ENCODE data around the gene CRHR2.

Gene CRHR2

GRCh38 chr7:30634634-30635201 lies 47.5 kb downstream of the CRHR2 start:
- TF ChIP-seq CTCF (IDR thresholded peaks at IDR 0.05; ENCODE audit: low read depth, low read length, poor library complexity, severe bottlenecking) (no peak), EZH2phosphoT487 (IDR thresholded peaks at IDR 0.05; ENCODE audit: borderline replicate concordance, low read length) (no peak)
- H3K4me3 ChIP-seq (ENCODE audit: low read length): no peak overlapping the region
- H3K4me2 ChIP-seq (ENCODE audit: low read length): no peak overlapping the region
- H3F3A ChIP-seq (ENCODE audit: control insufficient read depth, insufficient read depth): no peaks in the 10 kb centered on the region
- peaks cover 67% of the 10 kb centered on the region for H3K36me3 ChIP-seq (ENCODE audit: control insufficient read depth, low read length)
- no peak overlapping the region for H3K27ac ChIP-seq (ENCODE audit: low read depth, low read length)
- no peaks in the 10 kb centered on the region for H3K9me3 ChIP-seq (ENCODE audit: control insufficient read depth, insufficient read depth, low read length)
- no peaks in the 10 kb centered on the region for H3K4me1 ChIP-seq (ENCODE audit: control insufficient read depth, low read length)
- no peaks in the 10 kb centered on the region for H4K20me1 ChIP-seq (ENCODE audit: control insufficient read depth, insufficient read depth, low read depth, low read length)
- no peaks in the 10 kb centered on the region for H3K9me2 ChIP-seq (replicated peaks; ENCODE audit: control insufficient read depth, low read length)
- no peaks in the 10 kb centered on the region for H3K27me3 ChIP-seq (ENCODE audit: control insufficient read depth, low read length)
- peaks cover 25% of the 10 kb centered on the region for H3K79me2 ChIP-seq (ENCODE audit: control insufficient read depth, low read length)

- H3F3A ChIP-seq (ENCODE audit: control insufficient read depth, insufficient read depth): no peaks in the 10 kb centered on the region
- H3K27ac ChIP-seq (ENCODE audit: low read depth, low read length): no peak overlapping the region
- no peak overlapping the region for H3K4me2 ChIP-seq (ENCODE audit: low read length)
- TF ChIP-seq CTCF (IDR thresholded peaks at IDR 0.05; ENCODE audit: low read depth, low read length, poor library complexity, severe bottlenecking): no peak
- TF ChIP-seq EZH2phosphoT487 (IDR thresholded peaks at IDR 0.05; ENCODE audit: borderline replicate concordance, low read length): no peak
- peaks cover 72% of the 10 kb centered on the region for H3K36me3 ChIP-seq (ENCODE audit: control insufficient read depth, low read length)
- no peaks in the 10 kb centered on the region for H4K20me1 ChIP-seq (ENCODE audit: control insufficient read depth, insufficient read depth, low read depth, low read length)
- H3K4me1 ChIP-seq (ENCODE audit: control insufficient read depth, low read length): no peaks in the 10 kb centered on the region
- H3K4me3 ChIP-seq (ENCODE audit: low read length): no peak overlapping the region
- peaks cover 25% of the 10 kb centered on the region for H3K79me2 ChIP-seq (ENCODE audit: control insufficient read depth, low read length)
- H3K27me3 ChIP-seq (ENCODE audit: control insufficient read depth, low read length): no peaks in the 10 kb centered on the region
- H3K9me2 ChIP-seq (replicated peaks; ENCODE audit: control insufficient read depth, low read length): no peaks in the 10 kb centered on the region
- H3K9me3 ChIP-seq (ENCODE audit: control insufficient read depth, insufficient read depth, low read length): no peaks in the 10 kb centered on the region
These were observed 48.0 kb downstream of the CRHR2 start for GRCh38 chr7:30634193-30634626.

GRCh38 chr7:30633223-30633622 lies 49.0 kb downstream of the CRHR2 start:
- no peaks in the 10 kb centered on the region for H3K27me3 ChIP-seq (ENCODE audit: control insufficient read depth, low read length)
- H3K27ac ChIP-seq (ENCODE audit: low read depth, low read length): no peak overlapping the region
- H3K79me2 ChIP-seq (ENCODE audit: control insufficient read depth, low read length): peaks cover 28% of the 10 kb centered on the region
- no peak overlapping the region for H3K4me3 ChIP-seq (ENCODE audit: low read length)
- H4K20me1 ChIP-seq (ENCODE audit: control insufficient read depth, insufficient read depth, low read depth, low read length): no peaks in the 10 kb centered on the region
- H3K36me3 ChIP-seq (ENCODE audit: control insufficient read depth, low read length): peaks cover 82% of the 10 kb centered on the region
- no peaks in the 10 kb centered on the region for H3K9me2 ChIP-seq (replicated peaks; ENCODE audit: control insufficient read depth, low read length)
- no peaks in the 10 kb centered on the region for H3F3A ChIP-seq (ENCODE audit: control insufficient read depth, insufficient read depth)
- H3K4me1 ChIP-seq (ENCODE audit: control insufficient read depth, low read length): no peaks in the 10 kb centered on the region
- TF ChIP-seq EZH2phosphoT487 (IDR thresholded peaks at IDR 0.05; ENCODE audit: borderline replicate concordance, low read length): no peak
- TF ChIP-seq CTCF (IDR thresholded peaks at IDR 0.05; ENCODE audit: low read depth, low read length, poor library complexity, severe bottlenecking): no peak
- no peak overlapping the region for H3K4me2 ChIP-seq (ENCODE audit: low read length)
- H3K9me3 ChIP-seq (ENCODE audit: control insufficient read depth, insufficient read depth, low read length): no peaks in the 10 kb centered on the region

Data from DOHH2 (cell line).